MM.1S (cell line): ENCODE data around the gene ABCA2.
"Not testable (repeated sequence)": the region's sequence is repeated elsewhere in the genome, so short reads cannot be mapped to it uniquely, and the experiment has no call there.

Experiments used
- DNase-seq: peaks from one replicate; pipeline ENCODE4 v3.0.0-alpha.2; 2015
- H2AFZ ChIP-seq: fragments of 300-600 bp; sonication (generic); 2 replicates; pipeline ENCODE4 v1.6.0; 2016; ENCODE audit warnings: antibody characterized with exemption, low read length
- H3F3A ChIP-seq: fragments of 300-600 bp; sonication (generic); 2 replicates; pipeline ENCODE4 v1.6.1; 2016; ENCODE audit warnings: mild to moderate bottlenecking, antibody characterized with exemption, low read length, moderate library complexity, mixed read lengths; ENCODE audit not compliant: insufficient read depth
- H3K27ac ChIP-seq: fragments of 300-600 bp; sonication (generic); 2 replicates; pipeline ENCODE4 v1.5.1; 2016; ENCODE audit warnings: mild to moderate bottlenecking, low read length
- H3K27me3 ChIP-seq: fragments of 300-600 bp; sonication (generic); replicated peaks from 2 replicates; pipeline ENCODE4 v1.6.0; 2016; ENCODE audit warnings: low read length; ENCODE audit not compliant: insufficient read depth
- H3K36me3 ChIP-seq: fragments of 300-600 bp; sonication (generic); replicated peaks from 2 replicates; pipeline ENCODE4 v1.6.1; 2016; ENCODE audit warnings: mild to moderate bottlenecking, low read length, mixed read lengths; ENCODE audit not compliant: insufficient read depth
- H3K4me1 ChIP-seq: fragments of 300-600 bp; sonication (generic); 2 replicates; pipeline ENCODE4 v1.6.1; 2016; ENCODE audit warnings: low read length, mixed read lengths
- H3K4me2 ChIP-seq: fragments of 300-600 bp; sonication (generic); 2 replicates; pipeline ENCODE4 v1.6.0; 2016; ENCODE audit warnings: low read depth, low read length
- H3K4me3 ChIP-seq: fragments of 300-600 bp; sonication (generic); 2 replicates; pipeline ENCODE4 v1.5.1; 2016; ENCODE audit warnings: low read length, mixed read lengths
- H3K79me2 ChIP-seq: fragments of 300-600 bp; sonication (generic); 2 replicates; pipeline ENCODE4 v1.6.1; 2016; ENCODE audit warnings: mixed run types, low read length, mixed read lengths
- H3K9ac ChIP-seq: fragments of 300-600 bp; sonication (generic); 2 replicates; pipeline ENCODE4 v1.6.1; 2016; ENCODE audit warnings: low read length, mixed read lengths
- H3K9me2 ChIP-seq: fragments of 300-600 bp; sonication (generic); replicated peaks from 2 replicates; pipeline ENCODE4 v1.6.1; 2016; ENCODE audit warnings: mild to moderate bottlenecking, low read length, mixed read lengths; ENCODE audit not compliant: insufficient read depth
- H3K9me3 ChIP-seq: fragments of 300-600 bp; sonication (generic); replicated peaks from 2 replicates; pipeline ENCODE4 v1.6.1; 2016; ENCODE audit warnings: mild to moderate bottlenecking, low read length, mixed read lengths; ENCODE audit not compliant: insufficient read depth
- H4K20me1 ChIP-seq: fragments of 300-600 bp; sonication (generic); 2 replicates; pipeline ENCODE4 v1.6.1; 2016; ENCODE audit warnings: mild to moderate bottlenecking, low read length, moderate library complexity, mixed read lengths; ENCODE audit not compliant: insufficient read depth
- CTCF ChIP-seq: fragments of 300-600 bp; sonication (generic); IDR thresholded peaks from 2 replicates; pipeline ENCODE4 v1.5.1; 2016; ENCODE audit warnings: antibody characterized with exemption, low read length, mixed read lengths
- EZH2 ChIP-seq: fragments of 300-600 bp; sonication (generic); optimal IDR thresholded peaks from 2 replicates; pipeline ENCODE3; 2017; ENCODE audit warnings: low read depth, mild to moderate bottlenecking, antibody characterized with exemption, low read length, mixed read lengths
- EZH2phosphoT487 ChIP-seq: fragments of 300-600 bp; sonication (generic); IDR thresholded peaks from 2 replicates; pipeline ENCODE4 v1.6.1; 2018; ENCODE audit warnings: antibody characterized with exemption, low read length

Gene ABCA2

GRCh38 chr9:137064027-137064879 is 36.2 kb upstream of the ABCA2 start:
- Histone ChIP-seq H3K4me2 (no peak overlapping the region), H3K9ac (no peak overlapping the region), H3K4me3 (no peak overlapping the region), H3K9me2 (no peaks in the 10 kb centered on the region), H3K4me1 (peaks cover 15% of the 10 kb centered on the region), H3K36me3 (no peaks in the 10 kb centered on the region), H3K27ac (no peak overlapping the region), H3K27me3 (0 out of 2 replicates have a peak, but pooled peaks cover 8% of the 10 kb centered on the region), H3K9me3 (no peaks in the 10 kb centered on the region), H4K20me1 (0 out of 2 replicates have a peak, but pooled peaks cover 3% of the 10 kb centered on the region), H2AFZ (no peak overlapping the region), H3K79me2 (peaks cover 25% of the 10 kb centered on the region), H3F3A (peaks cover 10% of the 10 kb centered on the region)
- TF ChIP-seq EZH2 (no peak), CTCF (peak; percentile 80)
- DNase-seq = peak; percentile 34

- peaks cover 7% of the 10 kb centered on the region for H3F3A ChIP-seq
- no peak overlapping the region for H2AFZ ChIP-seq
- H3K79me2 ChIP-seq = peaks cover 17% of the 10 kb centered on the region
- H3K36me3 ChIP-seq = no peaks in the 10 kb centered on the region
- no peaks in the 10 kb centered on the region for H3K9me3 ChIP-seq
- TF ChIP-seq EZH2 (no peak), EZH2phosphoT487 (no peak), CTCF (no peak)
- H3K9me2 ChIP-seq = no peaks in the 10 kb centered on the region
- no peak for DNase-seq
- H3K4me1 ChIP-seq = peaks cover 7% of the 10 kb centered on the region
- H3K4me3 ChIP-seq = no peak overlapping the region
- peaks cover 14% of the 10 kb centered on the region for H3K27me3 ChIP-seq
- H3K9ac ChIP-seq = no peak overlapping the region
- no peak overlapping the region for H3K27ac ChIP-seq
- 0 out of 2 replicates have a peak, but pooled peaks cover 3% of the 10 kb centered on the region for H4K20me1 ChIP-seq
- H3K4me2 ChIP-seq = no peak overlapping the region
These were observed 35.4 kb upstream of the ABCA2 start for GRCh38 chr9:137063311-137064026.

GRCh38 chr9:137062798-137063197 is 34.8 kb upstream of the ABCA2 start:
- Histone ChIP-seq H3K79me2 (peaks cover 14% of the 10 kb centered on the region), H3K27me3 (peaks cover 21% of the 10 kb centered on the region)
- not testable (repeated sequence) for H3K9ac ChIP-seq, DNase-seq, H4K20me1 ChIP-seq, H3K27ac ChIP-seq, H3K36me3 ChIP-seq, H2AFZ ChIP-seq, H3K4me2 ChIP-seq, H3F3A ChIP-seq, H3K9me2 ChIP-seq, H3K4me3 ChIP-seq, H3K4me1 ChIP-seq, H3K9me3 ChIP-seq

- no peak for DNase-seq
- H3K27ac ChIP-seq = no peak overlapping the region
- no peaks in the 10 kb centered on the region for H4K20me1 ChIP-seq
- H3K36me3 ChIP-seq = no peaks in the 10 kb centered on the region
- H3K4me3 ChIP-seq = no peak overlapping the region
- no peaks in the 10 kb centered on the region for H3K4me1 ChIP-seq
- H2AFZ ChIP-seq = no peak overlapping the region
- no peak overlapping the region for H3K4me2 ChIP-seq
- H3K9me3 ChIP-seq = no peaks in the 10 kb centered on the region
- H3K9me2 ChIP-seq = no peaks in the 10 kb centered on the region
- peaks cover 14% of the 10 kb centered on the region for H3K79me2 ChIP-seq
- H3K27me3 ChIP-seq = peaks cover 25% of the 10 kb centered on the region
- H3K9ac ChIP-seq = no peak overlapping the region
- TF ChIP-seq EZH2 (no peak), EZH2phosphoT487 (no peak), CTCF (no peak)
- H3F3A ChIP-seq = no peaks in the 10 kb centered on the region
These were observed 34.3 kb upstream of the ABCA2 start for GRCh38 chr9:137062384-137062783.
